ENCODE results near the gene UBA6. TPM values are rescaled to one million over a fixed set of nuclear protein-coding genes. Genes with fewer than 3 reads are reported as not detected.
"Not testable (repeated sequence)": the region's sequence is repeated elsewhere in the genome, so short reads cannot be mapped to it uniquely, and the experiment has no call there.

Gene UBA6
- total RNA-seq, 1 donor from 2014 or later: 85.7 TPM

GRCh38 chr4:67659065-67659464 is 41.9 kb downstream of the UBA6 start:
- DNase-seq: no peak
- Mint-ChIP-seq H3K27me3 (ENCODE audit: unreplicated experiment) (peaks cover 2% of the 10 kb centered on the region), H3K27ac (ENCODE audit: unreplicated experiment) (no peak overlapping the region), H3K9me3 (ENCODE audit: unreplicated experiment) (peaks cover 4% of the 10 kb centered on the region), H3K36me3 (ENCODE audit: unreplicated experiment) (peaks cover 28% of the 10 kb centered on the region), H3K4me3 (ENCODE audit: unreplicated experiment) (no peak overlapping the region), H3K4me1 (ENCODE audit: low read depth, unreplicated experiment) (no peaks in the 10 kb centered on the region)
- no peak for TF ChIP-seq CTCF (IDR thresholded peaks at IDR 0.05; ENCODE audit: partially characterized antibody, unreplicated experiment)

GRCh38 chr4:67658302-67658701 is 42.7 kb downstream of the UBA6 start:
- H3K27ac Mint-ChIP-seq (ENCODE audit: unreplicated experiment): no peak overlapping the region
- no peak for DNase-seq
- H3K27me3 Mint-ChIP-seq (ENCODE audit: unreplicated experiment): peaks cover 2% of the 10 kb centered on the region
- H3K36me3 Mint-ChIP-seq (ENCODE audit: unreplicated experiment): peaks cover 33% of the 10 kb centered on the region
- no peak for TF ChIP-seq CTCF (IDR thresholded peaks at IDR 0.05; ENCODE audit: partially characterized antibody, unreplicated experiment)
- no peak overlapping the region for H3K4me3 Mint-ChIP-seq (ENCODE audit: unreplicated experiment)
- peaks cover 4% of the 10 kb centered on the region for H3K9me3 Mint-ChIP-seq (ENCODE audit: unreplicated experiment)
- H3K4me1 Mint-ChIP-seq (ENCODE audit: low read depth, unreplicated experiment): no peaks in the 10 kb centered on the region

- no peak overlapping the region for H3K27ac Mint-ChIP-seq (ENCODE audit: unreplicated experiment)
- no peak for TF ChIP-seq CTCF (IDR thresholded peaks at IDR 0.05; ENCODE audit: partially characterized antibody, unreplicated experiment)
- peaks cover 10% of the 10 kb centered on the region for H3K36me3 Mint-ChIP-seq (ENCODE audit: unreplicated experiment)
- peaks cover 3% of the 10 kb centered on the region for H3K9me3 Mint-ChIP-seq (ENCODE audit: unreplicated experiment)
- no peak overlapping the region for H3K4me3 Mint-ChIP-seq (ENCODE audit: unreplicated experiment)
- H3K27me3 Mint-ChIP-seq (ENCODE audit: unreplicated experiment): peaks cover 2% of the 10 kb centered on the region
- DNase-seq: no peak
- H3K4me1 Mint-ChIP-seq (ENCODE audit: low read depth, unreplicated experiment): no peaks in the 10 kb centered on the region
Observed at GRCh38 chr4:67651536-67651935, 49.4 kb downstream of the UBA6 start.

- TF ChIP-seq CTCF (IDR thresholded peaks at IDR 0.05; ENCODE audit: partially characterized antibody, unreplicated experiment): no peak
- peaks cover 3% of the 10 kb centered on the region for H3K4me1 Mint-ChIP-seq (ENCODE audit: low read depth, unreplicated experiment)
- H3K36me3 Mint-ChIP-seq (ENCODE audit: unreplicated experiment): peaks cover 19% of the 10 kb centered on the region
- H3K4me3 Mint-ChIP-seq (ENCODE audit: unreplicated experiment): no peak overlapping the region
- no peaks in the 10 kb centered on the region for H3K9me3 Mint-ChIP-seq (ENCODE audit: unreplicated experiment)
- no peaks in the 10 kb centered on the region for H3K27me3 Mint-ChIP-seq (ENCODE audit: unreplicated experiment)
- peak overlapping the region; percentile 62 for H3K27ac Mint-ChIP-seq (ENCODE audit: unreplicated experiment)
- DNase-seq: no peak
Observed at GRCh38 chr4:67638136-67638535, 62.8 kb downstream of the UBA6 start.

- H3K4me1 Mint-ChIP-seq (ENCODE audit: low read depth, unreplicated experiment); H3K27me3 Mint-ChIP-seq (ENCODE audit: unreplicated experiment); H3K4me3 Mint-ChIP-seq (ENCODE audit: unreplicated experiment); H3K27ac Mint-ChIP-seq (ENCODE audit: unreplicated experiment); H3K9me3 Mint-ChIP-seq (ENCODE audit: unreplicated experiment): not testable (repeated sequence)
- H3K36me3 Mint-ChIP-seq (ENCODE audit: unreplicated experiment): peaks cover 19% of the 10 kb centered on the region
- peak; percentile 16 for DNase-seq
Observed at GRCh38 chr4:67636978-67637377, 64.0 kb downstream of the UBA6 start.

GRCh38 chr4:67635331-67635730 is 65.6 kb downstream of the UBA6 start:
- no peak for TF ChIP-seq CTCF (IDR thresholded peaks at IDR 0.05; ENCODE audit: partially characterized antibody, unreplicated experiment)
- Mint-ChIP-seq H3K4me1 (ENCODE audit: low read depth, unreplicated experiment) (peaks cover 2% of the 10 kb centered on the region), H3K36me3 (ENCODE audit: unreplicated experiment) (peaks cover 19% of the 10 kb centered on the region), H3K9me3 (ENCODE audit: unreplicated experiment) (no peaks in the 10 kb centered on the region), H3K4me3 (ENCODE audit: unreplicated experiment) (no peak overlapping the region), H3K27ac (ENCODE audit: unreplicated experiment) (no peak overlapping the region), H3K27me3 (ENCODE audit: unreplicated experiment) (no peaks in the 10 kb centered on the region)
- no peak for DNase-seq

Data from glutamatergic neuron (in vitro differentiated cells).